Stimulated activated CD4-positive, alpha-beta T cell treated with anti-CD3 and anti-CD28 coated beads, TNF-alpha, amount 100 ng/mL, for 24 hours (primary cell): ENCODE data around the gene PIK3R1.

Source experiments
- DNase-seq, 3 experiments: peaks; one replicate each; pipeline ENCODE4 v3.0.0-alpha.2; 2020; ENCODE audit warnings: low read depth in 3 of 3

Gene PIK3R1

DNA sequence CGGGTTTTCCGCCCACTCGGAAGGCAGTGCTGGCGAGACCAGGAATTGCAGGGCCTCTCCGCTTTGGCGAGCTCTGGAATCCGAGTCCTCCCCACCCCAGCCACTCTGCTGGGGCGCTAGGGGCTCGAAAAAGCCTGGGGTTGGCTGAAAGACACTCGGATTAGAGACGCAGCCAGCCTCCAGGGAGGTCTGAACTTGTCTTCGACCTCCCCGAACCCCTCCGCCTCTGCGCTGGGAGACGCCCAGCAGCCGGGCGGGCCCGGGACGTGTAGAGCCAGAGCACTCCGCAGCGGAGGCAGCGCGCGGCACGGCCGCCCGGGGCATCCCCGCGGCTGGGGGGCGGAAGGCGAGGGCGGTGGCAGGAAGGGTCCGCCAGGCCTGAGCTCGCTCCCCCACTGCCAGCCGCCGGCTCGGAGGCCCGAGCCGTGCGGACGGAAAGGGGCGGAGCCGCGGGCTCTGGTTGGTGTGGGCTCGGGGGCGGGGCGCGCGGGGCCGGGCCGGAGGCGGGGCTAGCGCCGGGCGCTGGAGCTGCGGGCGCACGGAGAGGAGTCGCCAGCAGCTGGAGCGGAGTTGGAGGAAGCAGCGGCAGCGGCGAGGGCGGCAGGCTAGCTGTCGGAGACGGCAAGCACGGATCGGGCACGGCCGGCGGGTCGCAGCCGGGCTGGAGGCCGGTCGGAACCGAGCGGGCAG is at the start of gene PIK3R1:
Gene PIK3R1 (plus strand): TSS at position 549 of the 690 bp plus-strand sequence. CDS start 10,920 bp downstream, outside the sequence.
- peak; percentile 78 to 93 (median 87) for DNase-seq

GRCh38 chr5:68167195-68167651 is 48.3 kb upstream of the PIK3R1 start:
- no peak for DNase-seq

GRCh38 chr5:68169903-68170302 is 45.7 kb upstream of the PIK3R1 start:
- DNase-seq = no peak

DNA sequence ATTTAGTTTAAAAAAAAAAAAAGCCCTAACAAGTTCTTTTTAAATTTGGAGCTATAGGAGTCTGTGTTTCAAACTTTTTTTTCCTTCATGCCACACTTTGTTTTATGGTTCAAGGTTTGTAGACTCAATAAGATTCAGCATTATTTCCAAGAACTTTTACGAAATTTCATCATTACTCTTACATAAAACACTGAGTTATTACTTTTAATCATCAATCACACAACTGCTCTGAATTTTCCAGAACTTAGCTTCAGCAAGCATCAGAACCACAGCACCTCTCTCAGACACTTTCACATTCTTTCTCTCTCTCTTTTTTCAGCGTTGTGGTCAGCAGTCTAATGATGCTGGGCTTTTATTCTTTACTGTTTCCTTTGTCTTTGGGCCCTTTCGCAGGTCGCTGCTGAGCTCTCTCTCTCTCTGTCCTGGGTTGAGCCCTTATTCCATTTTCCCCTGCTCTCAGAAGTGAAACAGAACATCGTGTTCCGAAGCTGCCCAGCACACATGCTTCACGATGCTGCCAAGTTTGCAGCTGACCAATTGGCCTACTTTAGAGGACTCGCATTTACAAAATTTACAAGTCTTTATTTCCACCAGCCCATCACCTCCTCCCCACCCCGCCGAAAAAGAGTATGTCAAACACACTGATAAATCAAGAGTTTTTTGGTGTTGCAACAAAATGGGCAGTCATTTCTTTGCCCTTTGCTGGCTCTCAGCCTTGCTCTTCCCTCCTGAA is 44.6 kb upstream of the PIK3R1 start:
- no peak for DNase-seq

DNA sequence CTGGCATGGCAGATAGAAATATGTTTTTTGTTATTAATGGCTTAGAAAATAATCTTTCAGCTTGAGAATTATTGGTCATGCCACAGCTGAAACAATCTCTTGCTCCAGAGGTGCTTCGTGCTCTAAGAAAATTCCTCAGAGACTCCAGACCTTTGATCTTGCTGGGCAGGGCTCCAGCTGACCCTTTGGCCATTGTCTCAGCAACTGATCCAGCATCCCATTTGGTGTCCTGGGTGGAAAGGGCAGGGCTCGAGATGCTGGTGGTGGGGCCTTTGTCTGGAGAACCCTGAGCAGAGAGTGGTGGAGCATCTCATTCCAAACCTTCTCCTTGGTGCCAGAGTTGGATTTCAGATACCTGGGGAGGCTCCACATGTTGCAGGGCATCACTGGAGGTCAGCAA is 43.2 kb upstream of the PIK3R1 start:
- DNase-seq = no peak

DNA sequence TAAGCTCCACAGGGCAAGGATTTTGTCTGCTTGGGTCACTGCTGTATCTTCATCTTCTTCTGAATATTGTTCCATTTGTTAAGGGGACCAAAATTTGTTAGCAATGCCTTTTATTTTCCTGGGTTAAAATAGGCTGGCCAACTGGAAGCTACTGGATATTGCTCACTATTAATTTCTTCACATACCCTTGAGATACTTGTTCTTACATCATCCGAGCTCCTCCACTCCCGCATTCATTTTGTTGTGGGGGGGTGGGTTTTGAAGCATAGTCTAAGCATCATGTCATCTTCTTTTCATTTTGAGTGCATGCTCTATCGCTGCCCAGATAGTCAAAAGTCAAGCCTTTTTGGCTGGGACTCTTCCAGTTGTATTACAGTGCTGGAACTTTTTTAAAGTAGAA is 42.5 kb upstream of the PIK3R1 start:
- DNase-seq = no peak

DNA sequence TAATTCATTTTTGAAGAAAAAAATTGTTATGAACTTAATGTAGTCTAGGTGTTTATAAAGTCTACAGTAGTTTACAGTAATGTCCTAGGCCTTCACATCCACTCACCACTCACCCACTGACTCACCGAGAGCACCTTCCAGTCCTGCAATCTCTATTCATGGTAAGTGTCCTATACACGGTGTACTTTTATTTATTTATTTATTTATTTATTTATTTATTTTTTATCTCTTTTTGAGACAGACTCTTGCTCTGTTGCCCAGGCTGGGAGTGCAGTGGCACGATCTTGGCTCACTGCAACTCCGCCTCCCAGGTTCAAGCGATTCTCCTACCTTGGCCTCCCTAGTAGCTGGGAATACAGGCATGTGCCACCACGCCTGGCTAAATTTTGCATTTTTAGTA is 39.3 kb upstream of the PIK3R1 start:
- no peak for DNase-seq

GRCh38 chr5:68176802-68177479 is 38.6 kb upstream of the PIK3R1 start:
- no peak for DNase-seq

- DNase-seq = no peak
Measured at GRCh38 chr5:68177676-68178075, 37.9 kb upstream of the PIK3R1 start.

GRCh38 chr5:68178579-68178978 is 37.0 kb upstream of the PIK3R1 start:
- no peak for DNase-seq

GRCh38 chr5:68180121-68181038 is 35.2 kb upstream of the PIK3R1 start:
- DNase-seq = no peak

GRCh38 chr5:68181039-68181599 is 34.4 kb upstream of the PIK3R1 start:
- no peak for DNase-seq

GRCh38 chr5:68182094-68182493 is 33.5 kb upstream of the PIK3R1 start:
- no peak for DNase-seq

DNA sequence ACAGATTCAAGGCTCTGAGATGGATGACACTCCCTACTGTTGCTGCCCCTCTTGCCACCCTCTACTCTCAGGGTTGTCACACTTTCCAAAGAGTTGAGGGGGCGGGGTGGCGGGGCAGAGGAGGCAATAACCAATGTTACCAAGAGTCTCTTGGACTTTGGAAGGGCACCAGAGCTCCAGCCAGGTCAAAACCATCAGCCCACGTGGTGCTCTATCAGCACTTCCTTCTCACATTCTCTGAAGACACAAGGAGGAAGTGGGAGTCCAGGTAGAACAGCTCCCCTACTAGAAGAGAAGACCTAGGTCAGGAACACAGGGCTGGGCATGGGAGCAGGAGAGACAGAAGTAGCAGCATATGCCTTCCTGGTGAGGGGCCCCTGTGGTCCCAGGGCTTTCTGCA is 33.0 kb upstream of the PIK3R1 start:
- DNase-seq = no peak

- no peak for DNase-seq
Measured at GRCh38 chr5:68187268-68188055, 28.1 kb upstream of the PIK3R1 start.

- no peak for DNase-seq
Measured at GRCh38 chr5:68189171-68189570, 26.4 kb upstream of the PIK3R1 start.

GRCh38 chr5:68189613-68190012 is 25.9 kb upstream of the PIK3R1 start:
- no peak for DNase-seq

DNA sequence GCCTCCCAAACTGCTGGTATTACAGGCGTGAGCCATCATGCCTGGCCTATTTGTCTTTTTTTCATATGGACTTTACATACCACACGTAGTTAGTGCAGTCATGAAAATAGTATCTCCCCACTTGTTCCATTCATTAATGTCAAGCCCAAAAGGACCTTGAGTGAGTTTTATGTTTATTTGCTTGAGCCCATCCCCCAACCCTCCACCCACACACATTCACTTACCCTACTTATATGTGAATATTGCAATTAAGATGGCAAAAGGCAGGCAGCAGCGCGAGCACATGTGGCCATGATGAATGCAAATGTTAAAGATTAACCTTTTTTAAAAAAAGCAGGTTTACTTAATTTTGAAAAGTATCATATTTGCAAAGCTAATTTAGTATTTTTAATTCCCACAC is 24.9 kb upstream of the PIK3R1 start:
- DNase-seq = no peak

- DNase-seq = no peak
Measured at GRCh38 chr5:68191083-68191791, 24.3 kb upstream of the PIK3R1 start.

- DNase-seq = no peak
Measured at GRCh38 chr5:68192679-68193060, 22.9 kb upstream of the PIK3R1 start.
